Suppressor macrophage treated with lipopolysaccharide for 4 hours (primary cell): Measurements from ENCODE around the gene DAW1.
"Not testable (repeated sequence)": the region's sequence is repeated elsewhere in the genome, so short reads cannot be mapped to it uniquely, and the experiment has no call there.

Experiments
- DNase-seq: peaks from one replicate; pipeline ENCODE4 v3.0.0-alpha.2; 2020

DAW1 gene

DNA sequence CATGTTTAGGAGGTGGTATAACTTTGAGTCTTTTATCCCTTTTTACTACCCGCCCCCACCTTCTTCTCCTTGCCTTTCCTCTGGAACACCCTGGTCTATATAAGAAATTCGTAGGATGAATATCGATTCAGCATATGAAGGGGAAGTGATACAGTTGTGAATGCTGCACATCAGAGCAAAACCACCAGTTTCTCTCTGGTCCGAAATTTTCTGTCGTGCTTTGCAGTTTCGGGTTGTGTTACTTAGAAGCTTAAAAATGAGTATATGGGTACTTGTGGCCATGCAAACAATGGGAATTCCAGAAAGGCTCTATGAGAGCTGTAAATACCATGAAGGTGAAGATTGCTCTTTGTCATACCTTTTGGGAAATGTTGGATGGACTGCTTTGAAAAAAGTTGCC is 60.6 kb downstream of the DAW1 start:
- DNase-seq: no peak

DNA sequence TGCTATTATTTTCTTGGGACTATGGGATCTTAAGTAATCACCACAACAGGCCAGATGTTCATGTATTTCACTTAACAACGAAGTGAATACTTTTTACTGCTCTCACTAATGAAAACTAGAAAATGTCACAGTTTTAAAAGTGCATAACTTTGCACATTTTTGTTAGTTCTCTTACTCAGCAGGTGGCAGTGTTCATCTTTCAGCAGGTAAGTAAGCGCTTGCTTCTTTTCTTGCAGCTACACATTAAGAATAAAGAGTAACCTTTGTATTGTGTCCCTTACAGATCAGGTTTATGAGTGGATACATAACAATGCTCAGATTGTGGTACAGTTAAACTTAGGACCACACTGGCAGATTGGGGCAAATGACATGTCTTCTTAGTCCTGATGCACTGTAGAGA is 61.0 kb downstream of the DAW1 start:
- DNase-seq: no peak

DNA sequence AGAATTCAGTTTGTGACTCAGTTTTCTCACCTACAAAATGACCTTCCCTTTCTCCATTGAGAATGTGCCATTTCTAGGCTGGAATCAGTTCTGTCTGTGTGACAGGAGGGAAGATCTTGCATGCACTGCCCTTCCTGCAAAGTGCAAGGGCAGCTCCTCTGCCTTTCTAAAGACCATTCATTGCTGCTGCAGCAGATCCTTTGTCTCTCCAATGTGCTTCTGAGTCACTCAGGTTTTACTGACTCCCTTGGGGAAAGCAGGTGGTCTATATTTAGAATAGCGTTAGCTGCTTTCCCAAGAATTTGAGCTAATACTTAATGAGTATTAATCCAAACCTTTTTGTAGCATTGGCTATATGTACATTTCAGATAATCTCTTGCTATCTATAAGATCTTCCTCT is 62.5 kb downstream of the DAW1 start:
- no peak for DNase-seq

DNA sequence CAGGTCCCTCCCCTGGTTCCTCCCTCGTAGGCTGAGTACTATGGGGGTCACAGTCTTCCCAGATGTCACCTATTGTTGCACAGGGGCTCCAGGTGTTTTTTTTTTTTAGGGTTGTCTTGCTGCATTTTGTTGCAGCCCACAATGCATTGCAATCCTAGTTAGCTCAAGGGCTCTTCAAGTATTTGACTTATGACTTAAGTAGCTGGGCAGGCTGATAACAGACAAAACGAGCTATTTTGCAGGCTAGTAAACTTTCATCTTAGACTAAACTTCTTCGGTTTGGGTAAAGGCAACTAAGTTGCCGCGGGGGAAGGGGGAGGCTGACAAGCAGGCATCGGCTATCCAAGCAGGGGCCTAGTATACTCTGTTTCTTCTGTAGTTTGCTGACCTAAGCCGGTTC is 64.8 kb downstream of the DAW1 start:
- not testable (repeated sequence) for DNase-seq

DNA sequence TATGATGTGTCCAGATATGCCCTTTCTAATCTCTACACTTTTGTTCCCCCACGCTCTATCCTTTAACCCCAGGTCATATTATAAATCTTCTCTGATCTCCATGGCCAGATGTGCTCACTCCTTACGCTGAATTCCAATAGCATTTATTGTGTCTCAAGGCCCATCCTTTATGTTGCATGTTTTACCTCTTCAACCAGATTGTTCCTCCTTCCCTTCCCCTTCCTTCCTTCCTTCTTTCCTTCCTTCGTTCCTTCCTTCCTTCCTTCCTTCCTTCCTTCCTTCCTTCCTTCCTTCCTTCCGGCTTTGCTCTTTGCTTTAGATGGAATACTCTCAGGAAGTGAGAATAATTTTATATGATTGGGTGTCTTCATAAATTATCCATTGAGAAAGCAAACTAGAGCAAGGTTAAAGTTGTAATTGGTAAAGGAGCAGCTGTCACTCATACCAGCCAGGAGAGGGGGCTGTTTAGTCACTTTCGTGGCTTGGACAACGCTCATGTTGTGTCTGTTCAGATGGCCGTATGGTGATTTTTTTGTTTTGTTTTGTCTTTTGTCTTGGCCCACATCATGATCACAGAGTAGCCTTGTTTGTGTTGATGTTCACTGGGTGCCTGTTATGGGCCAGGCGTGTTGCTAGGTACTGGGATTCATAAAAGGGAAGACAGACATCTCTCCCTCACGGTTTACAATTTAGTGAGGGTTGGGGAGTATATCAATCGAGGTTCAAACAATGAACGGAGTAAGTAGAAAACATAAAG is 68.0 kb downstream of the DAW1 start:
- DNase-seq: peak; percentile 17

DNA sequence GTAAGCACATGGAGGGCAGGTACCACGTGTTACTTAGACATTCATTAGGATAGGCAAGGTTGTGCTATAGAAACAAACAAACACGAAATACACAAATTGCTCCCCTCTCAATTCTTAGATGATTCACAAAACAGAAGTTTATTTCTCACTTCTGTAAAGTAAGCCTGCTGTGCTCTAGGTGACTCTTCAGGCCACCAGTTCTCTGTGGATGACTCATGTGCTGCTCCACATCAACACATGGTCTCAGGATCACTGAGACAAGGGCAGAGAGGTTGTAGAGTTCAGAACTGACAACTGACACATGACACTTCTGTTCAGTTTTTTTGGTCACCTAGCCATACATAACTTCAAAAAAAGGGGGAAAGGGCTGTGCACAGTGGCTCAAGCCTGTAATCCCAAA is 70.6 kb downstream of the DAW1 start:
- peak; percentile 19 for DNase-seq

DNA sequence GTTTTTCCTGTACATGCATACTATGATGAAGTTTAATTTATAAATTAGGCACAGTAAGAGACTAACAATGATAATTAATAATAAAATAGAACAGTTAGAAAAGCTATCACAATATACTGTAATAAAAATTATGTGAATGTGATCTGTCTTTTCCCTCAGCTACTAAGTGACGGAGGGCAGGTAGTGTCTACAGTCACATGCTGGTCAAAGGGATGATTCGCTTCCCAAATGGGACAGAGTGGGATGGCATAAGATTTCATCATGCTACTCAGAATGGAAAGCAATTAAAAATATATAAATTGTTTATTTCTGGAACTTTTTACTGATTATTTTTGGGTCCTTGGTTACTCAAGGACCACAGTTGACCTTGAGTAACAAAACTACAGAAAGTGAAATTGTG is 71.5 kb downstream of the DAW1 start:
- no peak for DNase-seq

DNA sequence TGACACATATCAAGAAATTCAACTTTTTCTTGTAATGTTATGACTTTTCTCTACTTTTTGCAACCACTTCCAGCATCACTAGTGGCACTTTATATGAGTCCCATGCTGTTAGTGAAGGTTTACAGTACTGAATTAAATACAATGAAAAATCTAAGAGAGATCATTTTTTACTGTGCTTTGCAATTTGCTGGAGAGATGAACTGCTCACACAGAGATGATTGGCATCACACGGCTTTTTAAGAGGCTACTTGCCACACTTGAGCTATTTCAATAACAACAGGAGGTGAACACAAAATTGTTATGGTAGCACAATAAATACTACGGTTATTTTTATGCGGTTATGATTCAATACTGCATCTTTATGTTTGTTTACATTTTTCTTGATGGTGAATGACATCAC is 88.9 kb downstream of the DAW1 start:
- DNase-seq: no peak

DNA sequence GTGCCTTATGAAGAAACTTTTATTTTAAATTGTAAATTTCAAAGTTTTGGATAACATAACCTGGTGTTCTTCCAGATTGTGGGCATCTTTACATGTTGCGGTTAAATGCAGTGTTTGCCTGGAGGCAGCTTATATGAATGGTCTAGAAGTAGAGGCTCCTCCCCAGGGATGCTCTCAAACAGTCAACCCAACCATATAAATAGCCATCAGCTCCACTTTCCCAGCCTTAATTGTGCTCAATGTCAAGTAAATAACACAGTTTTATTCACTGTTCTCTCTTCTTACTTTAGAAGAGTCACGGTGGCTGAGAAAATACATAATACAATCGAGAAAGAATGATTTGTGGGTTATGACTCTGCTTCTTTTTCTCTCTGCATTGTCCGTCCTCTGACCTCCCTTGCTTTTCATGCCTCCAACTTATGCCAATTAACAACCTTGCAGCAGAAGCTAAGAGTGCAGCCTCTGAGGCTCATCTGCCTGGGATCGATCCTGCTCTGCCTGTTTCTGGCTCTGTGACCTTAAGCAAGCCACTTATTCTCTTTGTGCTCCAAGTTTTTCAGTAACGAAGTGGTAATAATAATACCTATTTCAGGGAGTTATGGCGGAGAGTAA is 100.3 kb downstream of the DAW1 start:
- DNase-seq: no peak

DNA sequence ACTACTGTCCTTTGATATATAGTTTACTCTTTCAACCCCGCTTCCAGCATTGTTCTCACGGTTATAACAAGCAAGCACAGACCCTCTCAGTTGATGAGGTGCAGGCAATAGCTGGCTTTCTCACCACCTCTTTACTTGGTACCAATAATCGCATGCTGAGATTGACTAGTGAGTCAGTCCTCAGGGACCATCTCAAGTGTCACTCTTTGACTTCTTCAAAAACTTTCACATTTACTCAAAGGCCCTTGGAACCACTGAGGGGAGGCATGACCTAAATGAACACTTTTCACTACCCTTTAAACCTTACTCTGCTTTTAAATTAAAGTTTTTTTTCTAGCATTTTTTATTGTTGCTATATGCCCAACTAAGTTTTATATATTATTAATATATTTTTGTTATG is 101.8 kb downstream of the DAW1 start:
- no peak for DNase-seq
